AG09319 (cell line): ENCODE results near the gene TSC22D1.
"Not testable (repeated sequence)": the region's sequence is repeated elsewhere in the genome, so short reads cannot be mapped to it uniquely, and the experiment has no call there.

Source experiments
- DNase-seq: peaks from one replicate; pipeline ENCODE4 v3.0.0-alpha.2; 2010; ENCODE audit warnings: low read depth; ENCODE audit errors: extremely low read depth
- CTCF ChIP-seq: IDR thresholded peaks from 2 replicates; pipeline ENCODE4 v1.5.1; 2011; ENCODE audit warnings: low read depth, mild to moderate bottlenecking, inconsistent platforms, low read length, moderate library complexity

Gene TSC22D1

GRCh38 chr13:44573071-44573470, 3.1 kb downstream of the TSC22D1 start:
- TF ChIP-seq CTCF = no peak
- DNase-seq = no peak

GRCh38 chr13:44566601-44567000, 9.5 kb downstream of the TSC22D1 start:
- TF ChIP-seq CTCF = no peak
- no peak for DNase-seq

- TF ChIP-seq CTCF = no peak
- DNase-seq = no peak
Measured at GRCh38 chr13:44565881-44566280, 10.2 kb downstream of the TSC22D1 start.

- TF ChIP-seq CTCF = no peak
- no peak for DNase-seq
Measured at GRCh38 chr13:44564936-44565335, 11.2 kb downstream of the TSC22D1 start.

GRCh38 chr13:44562853-44563252, 13.3 kb downstream of the TSC22D1 start:
- not testable (repeated sequence) for DNase-seq

- TF ChIP-seq CTCF = no peak
- DNase-seq = no peak
Measured at GRCh38 chr13:44561351-44561750, 14.8 kb downstream of the TSC22D1 start.

- DNase-seq = no peak
- TF ChIP-seq CTCF = no peak
Measured at GRCh38 chr13:44557986-44558385, 18.1 kb downstream of the TSC22D1 start.

GRCh38 chr13:44555207-44555606, 20.9 kb downstream of the TSC22D1 start:
- TF ChIP-seq CTCF = no peak
- no peak for DNase-seq
